B cell (primary cell): ENCODE results near the gene KCNT1. TPM values are rescaled to one million over a fixed set of nuclear protein-coding genes. Genes with fewer than 3 reads are reported as not detected.

ENCODE experiments used
- ATAC-seq: fragments of 200-7000 bp; cut with Tn5 transposase; one replicate; pipeline ENCODE4 v1.10.0; 2021; ENCODE audit warnings: low read depth, mild to moderate bottlenecking, moderate number of reproducible peaks, moderate library complexity
- CTCF ChIA-PET: fragments of 350-600 bp; sonication (Branson Sonifier 250); formaldehyde crosslinking; loops from one replicate; lab custom pipeline; 2021; ENCODE audit warnings: antibody characterized with exemption, inconsistent platforms; lab: Charles Lee
- POLR2A ChIA-PET: fragments of 350-600 bp; sonication (Branson Sonifier 250); formaldehyde crosslinking; loops from one replicate; lab custom pipeline; 2021; ENCODE audit warnings: antibody characterized with exemption; lab: Charles Lee
- DNase-seq: peaks from one replicate; pipeline ENCODE4 v3.0.0; 2013
- H2AFZ ChIP-seq: 2 replicates; pipeline ENCODE4 v1.6.1; 2012; ENCODE audit warnings: mild to moderate bottlenecking, low read depth, low read length; ENCODE audit not compliant: insufficient read depth, poor library complexity, severe bottlenecking
- H3K27ac ChIP-seq, 2 donors: 1 replicate in 1 of 2; 2 replicates in 1 of 2; pipeline ENCODE4 v1.5.1; 2012 to 2013; ENCODE audit warnings: low read length in 2 of 2, mild to moderate bottlenecking in 2 of 2, moderate library complexity in 1 of 2
- H3K27me3 ChIP-seq, 4 experiments: fragments of 200-600 bp in 1 of 4; sonication (generic) in 1 of 4; replicated peaks in 1 of 4; 1 replicate in 2 of 4; 2 replicates in 2 of 4; pipeline versions ENCODE4 v1.6.1 to v1.7.0; 2013 to 2016; ENCODE audit warnings: low read length in 3 of 4, mild to moderate bottlenecking in 2 of 4, mixed read lengths in 1 of 4, moderate library complexity in 1 of 4; ENCODE audit not compliant: insufficient read depth in 4 of 4, control insufficient read depth in 3 of 4; ENCODE audit errors: control extremely low read depth in 1 of 4
- H3K36me3 ChIP-seq, 2 experiments: replicated peaks in 1 of 2; 1 replicate in 1 of 2; 2 replicates in 1 of 2; pipeline versions ENCODE4 v1.6.1 to v1.7.1; 2013; ENCODE audit warnings: low read length in 1 of 2; ENCODE audit not compliant: insufficient read depth in 2 of 2, control insufficient read depth in 1 of 2; ENCODE audit errors: control extremely low read depth in 1 of 2, extremely low read depth in 1 of 2
- H3K4me1 ChIP-seq, 2 donors: fragments of 200-600 bp in 1 of 2; sonication (generic) in 1 of 2; 1 replicate in 1 of 2; 2 replicates in 1 of 2; pipeline versions ENCODE4 v1.5.1 to v1.6.1; 2013 to 2017; ENCODE audit warnings: low read length in 2 of 2; ENCODE audit not compliant: control insufficient read depth in 2 of 2, insufficient read depth in 2 of 2
- H3K4me2 ChIP-seq: replicated peaks from 2 replicates; pipeline ENCODE3; 2012; ENCODE audit warnings: mild to moderate bottlenecking, low read depth, low read length; ENCODE audit not compliant: poor library complexity, severe bottlenecking
- H3K4me3 ChIP-seq, 5 experiments: fragments of 200-600 bp in 1 of 5; sonication (generic) in 1 of 5; 1 replicate in 3 of 5; 2 replicates in 2 of 5; pipeline versions ENCODE4 v1.5.1 to v1.7.0; 2011 to 2016; ENCODE audit warnings: low read length in 4 of 5, mild to moderate bottlenecking in 4 of 5, low read depth in 2 of 5, control low read depth in 1 of 5, moderate library complexity in 1 of 5; ENCODE audit not compliant: insufficient read depth in 1 of 5; ENCODE audit errors: control extremely low read depth in 1 of 5, extremely low read depth in 1 of 5
- H3K79me2 ChIP-seq: fragments of 200-600 bp; sonication (generic); one replicate; pipeline ENCODE4 v1.6.0; 2016; ENCODE audit warnings: low read length; ENCODE audit not compliant: control insufficient read depth, insufficient read depth
- H3K9ac ChIP-seq: fragments of 200-600 bp; sonication (generic); 2 replicates; pipeline ENCODE4 v1.6.1; 2017; ENCODE audit warnings: mild to moderate bottlenecking, low read length, moderate library complexity
- H3K9me3 ChIP-seq, 3 donors: one replicate each; pipeline versions ENCODE4 v1.6.1 to v1.7.1; 2013; ENCODE audit warnings: low read length in 2 of 3; ENCODE audit not compliant: control insufficient read depth in 2 of 3, insufficient read depth in 1 of 3; ENCODE audit errors: control extremely low read depth in 1 of 3
- H4K20me1 ChIP-seq: 2 replicates; pipeline ENCODE4 v1.6.0; 2012; ENCODE audit warnings: mild to moderate bottlenecking, low read length; ENCODE audit not compliant: insufficient read depth, control insufficient read depth, poor library complexity, severe bottlenecking
- H3K27ac Mint-ChIP-seq: one replicate; pipeline ENCODE4 v1.8.0; 2021; ENCODE audit warnings: mixed read lengths
- H3K27me3 Mint-ChIP-seq: one replicate; pipeline ENCODE4 v1.8.0; 2021; ENCODE audit warnings: mixed read lengths
- H3K4me1 Mint-ChIP-seq: one replicate; pipeline ENCODE4 v1.8.0; 2021; ENCODE audit warnings: mixed read lengths
- H3K4me3 Mint-ChIP-seq: one replicate; pipeline ENCODE4 v1.8.0; 2021; ENCODE audit warnings: mixed read lengths
- H3K9me3 Mint-ChIP-seq: one replicate; pipeline ENCODE4 v1.8.0; 2022; ENCODE audit warnings: mixed read lengths; ENCODE audit not compliant: insufficient read depth
- CTCF ChIP-seq: fragments of 200-600 bp; IDR thresholded peaks from one replicate; pipeline ENCODE4 v1.8.0; 2022; ENCODE audit warnings: antibody characterized with exemption, mild to moderate bottlenecking
- EZH2 ChIP-seq: IDR thresholded peaks from 2 replicates; pipeline ENCODE4 v1.6.1; 2012; ENCODE audit warnings: borderline replicate concordance, low read depth, mild to moderate bottlenecking, moderate library complexity, low read length; ENCODE audit not compliant: insufficient read depth, poor library complexity, severe bottlenecking
- WGBS: methylation state at CpG from one replicate; pipeline ENCODE4 v1.1.5; 2013; ENCODE audit warnings: missing lambda C conversion rate; ENCODE audit not compliant: insufficient coverage; 5-methylcytosine and 5-hydroxymethylcytosine counted together
- intact Hi-C: fragments of 100-400 bp; cut with micrococcal nuclease; formaldehyde crosslinking; loops from one replicate; pipeline ENCODE4 v1.10.0; 2022
- polyA plus RNA-seq: library from polyadenylated mRNA; depleted of rRNA; stranded (reverse); fragments of >200 nt; gene quantifications from 2 replicates; pipeline ENCODE4 v1.2.3, GENCODE V29; 2012
- total RNA-seq, 2 donors: library from RNA; stranded (reverse); fragments of 120-200 nt in 1 of 2; gene quantifications; 1 replicate in 1 of 2; 2 replicates in 1 of 2; pipeline versions ENCODE4 v1.2.3 to v1.2.4, GENCODE V29; 2013 to 2022

KCNT1 gene
- total and polyA plus RNA-seq, 2 donors (not counting 1 experiment from before 2014, with no cell fraction given) = not detected

- Histone ChIP-seq H3K9ac (no peak overlapping the region), H3K36me3 (no peaks in the 10 kb centered on the region), H3K79me2 (no peaks in the 10 kb centered on the region), H3K27ac (no peak overlapping the region), H4K20me1 (no peaks in the 10 kb centered on the region), H3K4me3 (no peak overlapping the region), H3K4me1 (no peaks in the 10 kb centered on the region), H2AFZ (no peak overlapping the region), H3K9me3 (peaks cover 0 to 7% (median 0%) of the 10 kb centered on the region in 3 donors), H3K4me2 (no peak overlapping the region), H3K27me3 (no peaks in the 10 kb centered on the region)
- Mint-ChIP-seq H3K4me1 (no peaks in the 10 kb centered on the region), H3K27me3 (peaks cover 3% of the 10 kb centered on the region), H3K9me3 (no peaks in the 10 kb centered on the region), H3K4me3 (no peak overlapping the region), H3K27ac (no peak overlapping the region)
- CTCF ChIA-PET = no interaction called here
- TF ChIP-seq EZH2 (no peak), CTCF (no peak)
- no peak for ATAC-seq
- POLR2A ChIA-PET = no interaction called here
- WGBS = 85% methylated on average over 11 of the region's 11 CpGs
- no peak for DNase-seq
- intact Hi-C loops = no loop called here
Observed at GRCh38 chr9:135693771-135694170, 8.2 kb upstream of the KCNT1 start.

- DNase-seq = no peak
- Histone ChIP-seq H3K27ac (no peak overlapping the region), H3K4me1 (no peaks in the 10 kb centered on the region), H3K4me2 (no peak overlapping the region), H3K27me3 (no peaks in the 10 kb centered on the region), H4K20me1 (no peaks in the 10 kb centered on the region), H3K79me2 (no peaks in the 10 kb centered on the region), H2AFZ (no peak overlapping the region), H3K36me3 (no peaks in the 10 kb centered on the region), H3K9me3 (peaks cover 0 to 7% (median 0%) of the 10 kb centered on the region in 3 donors), H3K4me3 (no peak overlapping the region), H3K9ac (no peak overlapping the region)
- ATAC-seq = no peak
- intact Hi-C loops = no loop called here
- peaks cover 3% of the 10 kb centered on the region for H3K27me3 Mint-ChIP-seq
- H3K4me1 Mint-ChIP-seq = no peaks in the 10 kb centered on the region
- no peak overlapping the region for H3K4me3 Mint-ChIP-seq
- ChIA-PET POLR2A (no interaction called here), CTCF (no interaction called here)
- TF ChIP-seq EZH2 (no peak), CTCF (no peak)
- no peak overlapping the region for H3K27ac Mint-ChIP-seq
- 65% methylated on average over 14 of the region's 18 CpGs for WGBS
- no peaks in the 10 kb centered on the region for H3K9me3 Mint-ChIP-seq
Observed at GRCh38 chr9:135694414-135694813, 7.6 kb upstream of the KCNT1 start.
